HL-60/S4 treated with retinoic acid at 250 ng/mL for 4 days and 3 days (cell line): Measurements from ENCODE around the gene ENSA.
"Not testable (repeated sequence)": the region's sequence is repeated elsewhere in the genome, so short reads cannot be mapped to it uniquely, and the experiment has no call there.

Experiments
- in situ Hi-C: fragments of 300-500 bp; cut with MboI; formaldehyde crosslinking; loops from 2 replicates; pipeline ENCODE4 v1.7.0; 2022; ENCODE audit warnings: low sequenced_read_pairs

ENSA gene

DNA sequence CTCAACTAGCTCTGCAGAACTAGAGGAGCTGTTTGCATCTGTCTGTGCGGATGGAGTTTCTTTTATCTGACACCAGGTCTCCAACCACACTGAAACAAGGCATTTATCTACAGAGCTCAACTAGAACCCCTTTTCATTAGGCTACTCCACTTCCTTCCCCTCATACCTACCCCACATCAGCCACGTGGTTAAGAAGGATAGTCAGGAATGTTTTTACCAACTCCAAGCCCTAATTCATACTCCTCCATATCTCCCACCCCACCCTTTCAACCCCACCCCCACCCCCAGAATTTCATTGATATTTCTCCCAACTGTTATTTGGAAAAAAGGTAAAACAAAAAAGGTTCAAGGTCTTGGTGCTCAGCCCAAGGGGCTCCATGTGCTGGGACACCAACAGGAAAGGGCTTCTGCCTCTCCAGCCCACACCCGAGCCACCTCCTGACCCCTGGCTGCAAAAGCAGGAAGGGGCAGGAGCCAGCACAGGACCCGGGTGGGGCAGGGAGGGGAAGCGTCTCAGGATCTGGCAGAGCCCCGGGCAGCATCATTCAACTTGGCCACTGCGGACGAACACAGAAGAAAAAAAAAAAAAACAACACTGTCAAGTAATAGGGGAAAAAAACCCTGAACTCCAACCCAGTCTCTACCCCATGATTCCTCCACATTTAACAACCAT, 7.0 kb downstream of the ENSA start:
- in situ Hi-C loops = loop anchor here (10.0 kb wide), 1 partner anchor 58 kb away; no protein-coding TSS in a partner anchor

DNA sequence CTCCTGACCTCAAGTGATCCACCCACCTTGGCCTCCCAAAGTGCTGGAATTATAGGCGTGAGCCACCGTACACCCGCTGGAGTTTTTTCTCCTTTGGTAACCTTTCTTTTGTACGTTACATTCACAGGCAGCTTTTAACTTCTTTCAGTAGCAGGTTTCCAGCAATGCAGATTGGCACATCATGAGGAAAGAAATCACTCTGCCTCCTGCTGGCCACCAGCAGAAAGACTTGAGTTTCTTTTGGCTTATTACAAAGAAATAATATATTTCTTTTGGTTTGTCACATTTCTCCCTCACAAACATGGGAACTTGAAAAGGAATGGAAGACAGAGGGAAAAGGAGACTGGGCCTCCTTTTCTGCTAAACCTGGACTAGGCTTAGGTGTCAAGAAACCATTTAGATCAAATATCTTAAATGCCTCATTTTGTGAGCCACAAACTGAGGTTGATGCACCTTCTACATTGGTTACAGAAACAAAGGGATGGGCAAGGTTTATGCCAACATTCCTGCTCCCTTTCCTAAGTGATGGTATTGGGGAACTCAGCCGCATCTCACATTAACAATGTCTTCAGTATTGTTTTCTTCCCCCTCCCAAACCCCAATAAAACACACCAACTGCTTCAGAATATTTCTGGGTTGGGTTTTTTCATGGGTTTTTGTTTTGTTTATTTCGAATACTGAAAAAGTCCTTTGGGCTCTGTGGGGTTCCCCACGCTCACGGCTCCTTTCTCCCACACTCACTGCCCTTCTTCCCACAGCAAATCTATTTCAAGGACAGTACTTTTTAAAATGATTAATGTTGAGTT, 7.7 kb downstream of the ENSA start:
- in situ Hi-C loops = loop anchor here (10.0 kb wide), 1 partner anchor 57 kb away; no protein-coding TSS in a partner anchor

DNA sequence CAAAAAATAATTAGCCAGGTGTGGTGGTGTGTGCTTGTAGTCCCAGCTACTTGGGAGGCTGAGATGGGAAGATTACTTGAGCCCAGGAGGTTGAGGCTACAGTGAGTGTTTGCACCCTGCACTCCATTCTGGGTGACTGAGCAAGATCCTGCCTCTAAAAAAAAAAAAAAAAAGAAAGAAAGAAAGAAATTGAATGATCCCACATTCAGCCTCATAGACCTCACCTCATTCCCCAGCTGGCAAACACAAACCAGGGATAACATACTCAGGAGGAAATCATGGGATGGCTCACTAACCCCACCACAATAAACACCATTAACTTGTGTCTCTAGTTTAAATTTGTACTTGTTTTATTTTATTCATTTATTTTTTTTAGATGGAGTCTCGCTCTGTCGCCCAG, 8.5 kb downstream of the ENSA start:
- in situ Hi-C loops = loop anchor here (10.0 kb wide), 1 partner anchor 56 kb away; no protein-coding TSS in a partner anchor

DNA sequence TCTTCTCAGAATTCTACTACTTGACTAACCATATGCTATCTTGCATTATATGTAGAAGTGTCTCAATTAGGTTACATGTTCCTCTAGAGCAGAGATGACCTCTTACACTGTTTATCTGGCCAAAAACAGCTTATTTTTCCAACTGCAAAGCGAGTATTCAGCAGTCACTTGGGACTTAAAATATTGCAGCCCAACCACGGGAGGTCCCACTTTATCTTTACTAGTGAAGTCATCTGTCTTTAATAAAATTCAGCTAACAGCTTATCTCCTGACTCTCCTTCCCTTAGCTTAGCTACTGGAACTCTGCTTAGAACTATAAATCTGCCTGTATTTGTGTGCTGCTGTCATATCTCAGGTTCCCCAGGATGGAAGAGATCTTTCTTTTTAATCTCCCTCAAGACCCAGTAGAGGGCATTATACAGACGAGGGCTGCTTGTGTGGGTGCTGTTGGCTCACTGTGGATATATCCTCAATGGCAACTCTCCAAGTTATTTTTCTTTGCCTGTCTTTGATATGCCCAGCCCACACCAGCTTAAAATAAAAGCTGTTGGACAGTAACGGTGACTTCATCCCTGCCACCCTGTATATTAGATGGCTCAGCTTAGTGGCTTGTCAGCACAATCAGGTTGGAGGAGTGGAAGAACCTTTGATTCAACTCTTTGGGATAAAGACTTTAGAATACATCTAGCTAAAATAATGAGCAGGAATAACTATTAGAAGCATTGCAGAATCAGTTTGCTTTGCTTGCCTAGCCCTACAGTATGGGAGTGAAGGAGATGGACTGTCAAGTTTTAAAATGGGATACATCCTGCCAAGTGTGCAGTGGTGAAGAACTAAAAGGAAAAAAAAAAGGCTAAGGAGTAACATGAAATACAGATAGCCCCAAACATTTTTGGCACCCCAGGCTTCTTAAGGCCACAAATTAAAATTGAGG, 9.6 kb downstream of the ENSA start:
- in situ Hi-C loops = loop anchor here (10.0 kb wide), 1 partner anchor 55 kb away; no protein-coding TSS in a partner anchor

DNA sequence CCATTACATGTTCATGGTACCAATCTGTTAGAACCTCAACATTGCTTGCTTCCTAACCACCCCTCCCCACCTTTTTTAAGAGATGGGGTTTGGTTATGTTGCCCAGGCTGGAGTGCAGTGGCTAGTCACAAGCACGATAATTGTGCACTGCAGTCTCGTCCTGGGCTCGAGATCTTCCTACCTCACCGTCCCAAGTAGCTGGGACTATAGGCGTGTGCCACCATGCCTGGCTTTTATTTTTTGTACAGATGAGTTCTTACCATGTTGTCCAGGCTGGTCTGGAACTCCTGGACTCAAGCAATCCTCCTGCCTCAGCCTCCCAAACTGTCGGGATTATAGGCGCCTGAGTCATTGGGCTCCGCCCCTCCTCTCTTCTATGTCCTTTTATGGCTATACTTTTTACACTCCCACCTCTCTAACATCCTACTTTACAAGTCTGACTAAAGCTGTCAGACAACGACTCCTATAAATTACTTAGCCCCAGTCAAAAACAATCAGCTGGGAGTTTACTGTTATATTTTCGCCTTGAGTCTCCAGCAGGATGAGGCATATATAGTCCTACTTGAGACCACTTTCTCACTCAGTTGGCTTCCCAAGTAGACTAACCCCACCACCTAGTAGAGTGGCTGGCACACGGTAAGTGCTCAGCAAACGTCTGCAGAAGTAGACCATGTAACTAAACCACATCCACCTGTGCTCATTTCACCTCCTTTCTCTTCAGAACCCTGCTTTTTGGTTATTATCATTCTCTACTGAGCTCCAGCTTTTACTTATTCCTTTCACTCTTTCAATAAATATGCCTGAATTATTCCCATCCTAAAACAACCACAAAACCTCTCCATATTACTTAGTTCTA, 13.8 kb downstream of the ENSA start:
- in situ Hi-C loops = no loop called here

DNA sequence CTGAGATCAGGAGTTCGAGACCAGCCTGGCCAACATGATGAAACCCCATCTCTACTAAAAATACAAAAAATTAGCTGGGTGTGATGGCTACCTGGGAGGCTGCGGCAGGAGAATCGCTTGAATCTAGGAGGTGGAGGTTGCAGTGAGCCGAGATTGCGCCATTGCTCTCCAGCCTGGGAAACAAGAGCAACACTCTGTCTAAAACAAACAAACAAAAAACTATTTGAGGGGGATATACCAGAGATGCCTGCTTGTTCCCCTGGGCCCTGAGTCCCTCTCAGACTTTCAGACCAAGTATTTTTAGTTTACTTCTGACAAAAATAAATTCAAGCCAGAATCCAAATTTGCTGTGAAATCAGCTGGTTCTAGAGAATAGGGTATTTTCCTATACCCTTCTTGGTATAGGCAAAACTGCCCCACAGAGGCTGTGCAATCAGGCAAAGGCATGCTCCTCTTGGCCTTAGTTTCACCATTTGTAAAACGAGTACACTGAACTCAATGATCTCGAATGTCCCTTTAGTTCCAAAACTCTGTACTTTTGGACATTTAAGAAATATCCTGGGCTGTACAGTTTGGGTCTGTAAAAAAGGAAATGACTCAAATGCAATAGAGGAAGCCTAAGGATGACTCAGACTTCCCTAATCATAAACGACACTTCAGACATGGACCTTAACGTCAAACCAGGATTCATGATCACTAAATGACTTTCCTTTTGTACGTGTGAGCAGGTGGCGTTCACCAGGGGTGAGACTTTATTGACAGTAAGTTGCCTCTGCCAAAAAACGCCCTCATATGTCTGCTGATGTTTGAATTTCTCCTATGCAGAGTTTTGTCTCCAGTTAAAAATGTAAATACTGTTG, 16.1 kb downstream of the ENSA start:
- in situ Hi-C loops = no loop called here

DNA sequence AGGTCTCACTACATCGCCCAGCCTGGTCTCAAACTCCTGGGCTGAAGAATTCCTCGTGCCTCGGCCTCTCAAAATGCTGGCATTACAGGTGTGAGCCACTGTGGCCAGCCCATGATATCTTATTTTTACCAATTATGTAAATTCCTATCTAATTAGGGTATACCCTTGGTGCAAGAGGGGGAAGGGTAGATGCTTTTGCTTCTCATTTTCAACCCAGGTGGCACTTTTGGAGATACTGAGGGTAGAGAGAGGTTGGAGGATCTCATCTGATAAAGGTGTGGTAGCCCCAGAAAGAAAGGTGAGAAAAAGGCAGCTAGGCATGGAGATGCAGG, 17.4 kb downstream of the ENSA start:
- in situ Hi-C loops = no loop called here

DNA sequence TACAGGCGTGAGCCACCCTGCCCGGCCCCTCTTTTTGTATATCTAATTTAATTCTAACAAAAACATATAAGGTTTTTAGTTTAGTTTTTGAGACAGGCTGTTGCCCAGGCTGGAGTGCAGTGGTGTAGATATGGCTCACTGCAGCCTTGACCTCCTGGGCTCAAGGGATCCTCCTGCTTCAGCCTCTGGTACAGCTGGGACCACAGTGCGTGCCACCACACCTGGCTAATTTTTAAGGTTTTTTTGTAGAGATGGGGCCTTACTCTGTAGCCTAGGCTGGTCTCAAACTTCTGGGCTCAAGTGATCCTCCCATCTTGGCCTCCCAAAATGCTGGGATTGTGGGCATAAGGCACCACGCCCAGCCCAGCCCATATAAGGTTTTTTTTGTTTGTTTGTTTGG, 18.8 kb downstream of the ENSA start:
- in situ Hi-C loops = no loop called here

DNA sequence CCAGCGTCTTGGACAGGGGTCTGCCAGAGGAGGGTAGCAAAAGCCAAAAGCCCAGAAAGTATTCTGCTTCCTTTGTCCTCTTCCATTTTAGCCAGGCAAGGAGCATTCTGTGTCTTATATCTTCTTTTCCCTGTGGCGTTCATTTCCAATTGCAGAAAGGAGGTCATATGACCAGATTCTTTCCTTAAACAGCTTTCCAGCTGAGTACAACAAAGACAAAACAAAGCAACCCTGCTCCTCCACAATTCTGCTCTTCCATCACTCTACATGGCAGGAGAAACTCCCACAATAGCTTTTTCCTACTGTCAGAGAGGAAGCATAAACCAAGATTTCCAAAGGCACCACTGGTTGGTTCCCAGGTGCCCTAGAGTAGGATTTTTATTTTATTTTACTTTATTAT, 19.7 kb downstream of the ENSA start:
- in situ Hi-C loops = no loop called here

DNA sequence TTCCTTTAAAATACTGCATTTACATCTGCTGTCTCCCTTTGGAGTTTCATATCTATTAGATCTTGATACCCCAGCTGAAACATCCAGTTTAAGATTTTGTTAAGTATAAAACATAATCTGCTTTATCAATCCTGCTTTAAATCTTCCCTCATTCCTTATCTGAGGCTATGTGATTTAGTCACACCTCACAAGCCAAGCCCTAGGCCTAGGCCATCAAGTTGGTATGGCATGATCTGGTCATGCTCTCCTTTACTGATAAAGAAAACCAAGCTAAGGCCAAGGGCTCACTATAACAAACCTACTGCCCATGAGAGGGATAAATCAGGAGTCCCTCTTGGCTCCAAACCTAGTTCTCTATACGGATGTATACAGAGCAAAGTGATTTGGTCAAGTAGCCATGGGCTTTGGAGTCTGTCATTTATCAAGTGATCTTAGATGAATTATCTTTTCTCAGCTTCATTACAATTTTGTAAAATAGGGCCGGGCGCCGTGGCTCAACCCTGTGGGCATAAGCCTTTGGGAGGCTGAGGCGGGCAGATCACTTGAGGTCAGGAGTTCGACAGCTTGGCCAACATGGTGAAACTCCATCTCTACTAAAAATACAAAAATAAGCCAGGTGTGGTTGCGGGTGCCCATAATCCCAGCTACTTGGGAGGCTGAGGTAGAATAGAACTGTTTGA, 22.8 kb downstream of the ENSA start:
- in situ Hi-C loops = no loop called here

DNA sequence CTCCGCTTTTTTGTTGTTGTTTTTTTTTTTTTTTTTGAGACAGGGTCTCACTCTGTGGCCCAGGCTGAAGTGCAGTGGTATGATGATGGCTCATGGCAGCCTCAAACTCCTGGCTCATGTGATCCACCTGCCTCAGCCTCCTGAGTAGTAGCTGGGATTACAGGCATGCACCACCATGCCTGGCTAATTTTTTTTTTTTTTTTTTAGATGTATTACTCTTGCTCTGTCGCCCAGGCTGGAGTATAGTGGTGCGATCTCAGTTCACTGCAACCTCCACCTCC, 24.0 kb downstream of the ENSA start:
- in situ Hi-C loops = not testable (repeated sequence)

DNA sequence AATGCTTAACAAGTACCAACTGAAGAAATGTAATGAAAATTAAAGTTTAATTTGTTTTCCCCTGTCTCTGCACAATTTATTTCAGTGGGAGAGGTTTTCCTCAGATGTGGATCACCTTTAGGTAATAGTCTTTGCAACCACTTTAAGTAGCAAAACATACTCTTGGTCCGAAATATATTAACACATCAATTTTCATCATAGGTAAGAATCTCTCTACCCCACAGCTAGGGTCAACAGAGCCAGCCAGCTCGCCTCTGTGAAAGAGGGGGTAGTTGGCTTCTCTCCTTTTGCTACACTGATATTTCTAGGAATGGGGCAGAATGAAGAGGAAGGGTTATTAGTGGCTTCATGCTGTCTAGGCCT, 25.2 kb downstream of the ENSA start:
- in situ Hi-C loops = no loop called here

DNA sequence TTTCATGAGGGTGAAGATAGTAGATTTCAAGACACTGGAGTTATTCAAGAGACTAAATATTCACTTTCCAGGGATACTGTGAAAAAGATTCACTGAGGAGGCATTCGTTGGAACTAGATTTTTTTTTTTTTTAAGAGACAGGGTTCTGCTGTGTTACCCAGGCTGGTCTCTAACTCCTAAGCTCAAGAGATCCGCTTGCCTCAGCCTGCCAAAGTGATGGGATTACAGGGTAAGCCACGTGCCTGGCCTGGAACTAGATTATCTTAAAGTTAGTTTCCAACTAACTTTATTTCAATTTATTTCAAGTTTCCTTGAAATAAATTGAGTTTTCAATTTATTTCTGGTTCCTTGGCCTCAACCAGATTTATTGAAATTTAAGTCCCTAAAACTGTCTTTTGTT, 25.7 kb downstream of the ENSA start:
- in situ Hi-C loops = no loop called here

DNA sequence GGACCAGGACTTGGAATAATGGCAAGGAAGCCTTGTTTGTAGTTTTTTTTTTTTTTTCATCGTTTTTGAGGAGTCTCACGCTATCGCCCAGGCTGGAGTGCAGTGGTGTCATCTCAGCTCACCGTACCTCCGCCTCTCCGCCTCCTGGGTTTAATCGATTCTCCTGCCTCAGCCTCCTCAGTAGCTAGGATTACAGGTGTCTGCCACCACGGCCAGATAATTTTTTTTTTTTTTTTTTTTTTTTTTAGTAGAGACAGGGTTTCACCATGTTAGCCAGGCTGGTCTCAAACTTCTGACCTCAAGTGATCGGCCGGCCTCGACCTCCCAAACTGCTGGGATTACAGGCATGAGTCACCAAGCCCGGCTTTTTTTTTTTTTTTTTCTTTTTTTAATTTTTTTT, 27.0 kb downstream of the ENSA start:
- in situ Hi-C loops = not testable (repeated sequence)

DNA sequence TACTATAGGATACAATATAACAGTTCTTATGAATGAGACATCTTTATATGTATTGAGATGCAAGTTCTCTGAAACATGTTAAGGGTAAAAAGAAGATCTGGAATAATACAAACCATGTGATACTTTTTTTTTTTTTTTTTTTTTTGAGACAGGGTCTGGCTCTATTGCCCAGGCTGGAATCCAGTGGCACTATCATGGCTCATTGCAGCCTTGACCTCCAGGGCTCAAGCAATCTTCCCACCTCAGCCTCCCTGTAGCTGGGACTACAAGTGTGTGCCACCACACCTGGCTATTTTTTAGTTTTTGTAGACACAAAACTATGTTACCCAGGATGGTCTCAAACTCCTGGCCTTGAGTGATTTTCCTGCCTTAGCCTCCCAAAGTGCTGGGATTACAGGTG, 27.9 kb downstream of the ENSA start:
- in situ Hi-C loops = no loop called here

DNA sequence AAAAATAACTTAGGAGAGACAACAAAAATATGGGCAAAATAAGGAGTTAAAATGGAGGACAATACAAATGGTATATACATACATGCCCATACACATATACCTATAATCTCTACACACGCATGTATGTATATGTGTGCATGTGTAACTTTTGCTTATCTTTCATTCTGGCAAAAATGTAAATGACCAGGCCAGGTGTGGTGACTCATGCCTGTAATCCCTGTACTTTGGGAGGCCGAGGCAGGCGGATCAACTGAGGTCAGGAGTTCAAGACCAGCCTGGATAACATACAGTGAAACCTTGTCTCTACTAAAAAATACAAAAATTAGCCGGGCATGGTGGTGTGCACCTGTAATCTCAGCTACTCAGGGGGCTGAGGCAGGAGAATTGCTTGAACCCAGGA, 31.1 kb downstream of the ENSA start:
- in situ Hi-C loops = not testable (repeated sequence)

DNA sequence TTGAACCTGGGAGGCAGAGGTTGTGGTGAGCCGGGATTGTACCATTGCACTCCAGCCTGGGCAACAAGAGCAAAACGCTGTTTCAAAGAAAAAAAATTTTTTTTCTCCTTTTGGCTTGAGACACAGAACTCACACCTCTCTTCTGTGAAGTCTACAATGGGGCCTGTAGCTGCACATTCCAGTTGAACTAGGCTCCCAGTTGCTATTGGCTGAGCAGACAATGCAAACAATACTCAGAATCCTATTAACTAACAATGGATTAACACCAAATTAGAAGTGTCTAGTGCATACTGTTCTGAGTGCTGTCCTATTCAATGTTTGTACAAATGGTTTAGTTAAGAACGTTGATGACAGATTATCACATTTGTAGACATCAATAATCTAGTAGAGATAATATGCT, 32.4 kb downstream of the ENSA start:
- in situ Hi-C loops = no loop called here

DNA sequence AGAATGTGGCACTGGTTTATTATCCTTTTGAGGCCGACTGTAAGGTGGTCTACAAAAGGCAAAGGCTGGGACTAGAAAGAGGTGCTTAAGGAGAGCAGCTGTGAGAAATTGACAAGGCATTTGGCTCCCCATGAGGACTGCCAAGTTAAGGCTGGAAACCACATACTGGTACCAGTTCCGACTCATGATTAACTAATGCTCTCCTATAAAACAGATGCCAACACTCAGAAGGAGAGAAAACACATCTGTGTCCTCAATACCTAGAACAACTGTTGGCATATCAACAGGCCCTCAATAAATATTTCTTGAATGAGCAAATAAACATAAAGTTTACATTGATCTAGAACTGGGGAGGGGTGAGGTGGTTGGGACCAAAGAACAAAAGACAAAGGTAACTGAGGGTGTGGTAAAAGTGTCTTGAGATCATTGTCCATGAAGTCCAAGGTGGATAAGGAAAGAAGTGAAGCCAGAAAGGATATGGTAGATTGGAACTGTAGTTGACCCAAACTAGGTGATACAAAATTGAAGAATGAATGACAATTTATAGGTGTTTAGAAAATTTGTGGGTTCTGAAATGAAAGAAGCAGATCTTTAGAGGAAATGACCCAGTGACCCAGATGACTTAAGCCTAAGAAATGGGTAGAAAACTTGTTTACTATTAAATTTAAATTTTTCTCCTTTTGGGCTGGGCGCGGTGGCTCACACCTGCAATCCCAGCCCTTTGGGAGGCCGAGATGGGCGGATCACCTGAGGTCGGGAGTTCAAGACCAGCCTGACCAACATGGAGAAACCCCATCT, 33.1 kb downstream of the ENSA start:
- in situ Hi-C loops = no loop called here
